ENCODE measurements around the gene RFX1.

The RFX1 gene

GRCh38 chr19:13929340-13929739 lies 76.8 kb downstream of the RFX1 start:
- Histone ChIP-seq H3K4me2 (ENCODE audit: low read depth, low read length) (no peak overlapping the region), H3K4me3 (ENCODE audit: low read length) (no peak overlapping the region), H2AFZ (ENCODE audit: low read length) (no peak overlapping the region), H3K9me2 (replicated peaks; ENCODE audit: insufficient read depth, low read length) (no peaks in the 10 kb centered on the region), H3F3A (ENCODE audit: insufficient read depth, low read length) (no peaks in the 10 kb centered on the region), H4K20me1 (ENCODE audit: insufficient read depth, low read length) (no peaks in the 10 kb centered on the region), H3K4me1 (ENCODE audit: low read length) (no peaks in the 10 kb centered on the region), H3K9ac (ENCODE audit: low read length) (no peak overlapping the region), H3K9me3 (replicated peaks; ENCODE audit: insufficient read depth, low read length) (no peaks in the 10 kb centered on the region), H3K27me3 (replicated peaks; ENCODE audit: insufficient read depth, low read length) (no peaks in the 10 kb centered on the region), H3K27ac (ENCODE audit: low read length) (no peak overlapping the region), H3K36me3 (replicated peaks; ENCODE audit: insufficient read depth, low read length) (no peaks in the 10 kb centered on the region), H3K79me2 (ENCODE audit: low read length) (no peaks in the 10 kb centered on the region)
- TF ChIP-seq CTCF (IDR thresholded peaks at IDR 0.05; ENCODE audit: low read length) (no peak), EZH2phosphoT487 (IDR thresholded peaks at IDR 0.05; ENCODE audit: low read length) (no peak), EZH2 (optimal IDR thresholded peaks at IDR 0.05; ENCODE audit: low read depth, low read length) (no peak)
- no peak for DNase-seq

GRCh38 chr19:13926715-13927114 lies 79.4 kb downstream of the RFX1 start:
- Histone ChIP-seq H2AFZ (ENCODE audit: low read length) (no peak overlapping the region), H3K27me3 (replicated peaks; ENCODE audit: insufficient read depth, low read length) (no peaks in the 10 kb centered on the region), H3K9me2 (replicated peaks; ENCODE audit: insufficient read depth, low read length) (no peaks in the 10 kb centered on the region), H4K20me1 (ENCODE audit: insufficient read depth, low read length) (no peaks in the 10 kb centered on the region), H3K27ac (ENCODE audit: low read length) (no peak overlapping the region), H3K4me3 (ENCODE audit: low read length) (no peak overlapping the region), H3K4me2 (ENCODE audit: low read depth, low read length) (no peak overlapping the region), H3F3A (ENCODE audit: insufficient read depth, low read length) (no peaks in the 10 kb centered on the region), H3K4me1 (ENCODE audit: low read length) (no peaks in the 10 kb centered on the region), H3K36me3 (replicated peaks; ENCODE audit: insufficient read depth, low read length) (no peaks in the 10 kb centered on the region), H3K79me2 (ENCODE audit: low read length) (no peaks in the 10 kb centered on the region), H3K9me3 (replicated peaks; ENCODE audit: insufficient read depth, low read length) (no peaks in the 10 kb centered on the region), H3K9ac (ENCODE audit: low read length) (no peak overlapping the region)
- no peak for DNase-seq
- TF ChIP-seq EZH2phosphoT487 (IDR thresholded peaks at IDR 0.05; ENCODE audit: low read length) (no peak), CTCF (IDR thresholded peaks at IDR 0.05; ENCODE audit: low read length) (no peak), EZH2 (optimal IDR thresholded peaks at IDR 0.05; ENCODE audit: low read depth, low read length) (no peak)

GRCh38 chr19:13926010-13926409 lies 80.1 kb downstream of the RFX1 start:
- Histone ChIP-seq H3K4me2 (ENCODE audit: low read depth, low read length) (no peak overlapping the region), H3K36me3 (replicated peaks; ENCODE audit: insufficient read depth, low read length) (0 out of 2 replicates have a peak, but pooled peaks cover under 1% of the 10 kb centered on the region), H3K27me3 (replicated peaks; ENCODE audit: insufficient read depth, low read length) (no peaks in the 10 kb centered on the region), H3K4me3 (ENCODE audit: low read length) (no peak overlapping the region), H3K9ac (ENCODE audit: low read length) (no peak overlapping the region), H3K79me2 (ENCODE audit: low read length) (no peaks in the 10 kb centered on the region), H3F3A (ENCODE audit: insufficient read depth, low read length) (no peaks in the 10 kb centered on the region), H3K9me2 (replicated peaks; ENCODE audit: insufficient read depth, low read length) (no peaks in the 10 kb centered on the region), H2AFZ (ENCODE audit: low read length) (no peak overlapping the region), H3K9me3 (replicated peaks; ENCODE audit: insufficient read depth, low read length) (no peaks in the 10 kb centered on the region), H3K27ac (ENCODE audit: low read length) (no peak overlapping the region), H4K20me1 (ENCODE audit: insufficient read depth, low read length) (no peaks in the 10 kb centered on the region), H3K4me1 (ENCODE audit: low read length) (no peaks in the 10 kb centered on the region)
- no peak for DNase-seq
- TF ChIP-seq CTCF (IDR thresholded peaks at IDR 0.05; ENCODE audit: low read length) (no peak), EZH2 (optimal IDR thresholded peaks at IDR 0.05; ENCODE audit: low read depth, low read length) (no peak), EZH2phosphoT487 (IDR thresholded peaks at IDR 0.05; ENCODE audit: low read length) (no peak)

Data from MM.1S (cell line).